ENCODE data around the gene ACOX2. TPM values are rescaled to one million over a fixed set of nuclear protein-coding genes. Genes with fewer than 3 reads are reported as not detected.

Gene ACOX2
- total RNA-seq, 1 donor: 28.6 TPM

DNA sequence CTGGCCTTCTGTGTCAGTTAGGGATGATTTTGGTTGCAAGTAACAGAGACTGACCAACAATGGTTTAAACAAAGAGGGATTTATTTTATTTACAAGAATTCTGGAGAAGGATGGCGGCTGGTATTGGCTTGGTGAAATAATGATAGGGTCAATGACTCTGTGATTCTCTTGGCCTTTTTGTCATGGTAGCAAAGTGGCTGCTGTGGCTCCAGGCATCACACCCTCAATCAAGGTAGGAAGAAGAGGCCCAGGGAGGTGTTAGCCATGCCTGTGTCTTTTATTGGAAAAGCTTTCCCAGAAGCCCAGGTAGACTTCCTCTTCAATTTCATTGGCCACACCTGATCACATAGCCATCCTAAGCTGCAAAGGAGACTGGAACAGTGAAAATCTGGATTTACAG lies 27.1 kb upstream of the ACOX2 start:
- no peaks in the 10 kb centered on the region for H3K9me3 ChIP-seq (ENCODE audit: low read depth, low read length)
- no peaks in the 10 kb centered on the region for H3K79me2 ChIP-seq (ENCODE audit: insufficient read depth, low read length)
- no peaks in the 10 kb centered on the region for H3K27me3 ChIP-seq (ENCODE audit: insufficient read depth, low read length)
- no peak for DNase-seq (ENCODE audit: insufficient read length, low spot score, missing footprints)
- no peak overlapping the region for H3K4me3 ChIP-seq (ENCODE audit: insufficient read depth, low read length)
- H3K27ac ChIP-seq (ENCODE audit: low read depth, low read length): peak overlapping the region; percentile 72
- no peaks in the 10 kb centered on the region for H4K20me1 ChIP-seq (ENCODE audit: insufficient read depth, low read length)
- H3K36me3 ChIP-seq (ENCODE audit: insufficient read depth, low read length): no peaks in the 10 kb centered on the region
- H3K4me2 ChIP-seq (ENCODE audit: insufficient read depth, low read length): no peak overlapping the region
- no peak overlapping the region for H2AFZ ChIP-seq (ENCODE audit: low read length)
- no peak for TF ChIP-seq CTCF (IDR thresholded peaks at IDR 0.05; ENCODE audit: extremely low read depth, low read depth, low read length)
- H3K4me1 ChIP-seq (ENCODE audit: insufficient read depth, low read length): peaks cover 22% of the 10 kb centered on the region

GRCh38 chr3:58563386-58564035 lies 26.5 kb upstream of the ACOX2 start:
- H3K9me3 ChIP-seq (ENCODE audit: low read depth, low read length): no peaks in the 10 kb centered on the region
- H3K27ac ChIP-seq (ENCODE audit: low read depth, low read length): peak overlapping the region; percentile 72
- peaks cover 22% of the 10 kb centered on the region for H3K4me1 ChIP-seq (ENCODE audit: insufficient read depth, low read length)
- H3K79me2 ChIP-seq (ENCODE audit: insufficient read depth, low read length): no peaks in the 10 kb centered on the region
- H4K20me1 ChIP-seq (ENCODE audit: insufficient read depth, low read length): no peaks in the 10 kb centered on the region
- no peak for DNase-seq (ENCODE audit: insufficient read length, low spot score, missing footprints)
- H2AFZ ChIP-seq (ENCODE audit: low read length): no peak overlapping the region
- no peak overlapping the region for H3K4me2 ChIP-seq (ENCODE audit: insufficient read depth, low read length)
- TF ChIP-seq CTCF (IDR thresholded peaks at IDR 0.05; ENCODE audit: extremely low read depth, low read depth, low read length): no peak
- H3K27me3 ChIP-seq (ENCODE audit: insufficient read depth, low read length): no peaks in the 10 kb centered on the region
- H3K36me3 ChIP-seq (ENCODE audit: insufficient read depth, low read length): no peaks in the 10 kb centered on the region
- no peak overlapping the region for H3K4me3 ChIP-seq (ENCODE audit: insufficient read depth, low read length)

DNA sequence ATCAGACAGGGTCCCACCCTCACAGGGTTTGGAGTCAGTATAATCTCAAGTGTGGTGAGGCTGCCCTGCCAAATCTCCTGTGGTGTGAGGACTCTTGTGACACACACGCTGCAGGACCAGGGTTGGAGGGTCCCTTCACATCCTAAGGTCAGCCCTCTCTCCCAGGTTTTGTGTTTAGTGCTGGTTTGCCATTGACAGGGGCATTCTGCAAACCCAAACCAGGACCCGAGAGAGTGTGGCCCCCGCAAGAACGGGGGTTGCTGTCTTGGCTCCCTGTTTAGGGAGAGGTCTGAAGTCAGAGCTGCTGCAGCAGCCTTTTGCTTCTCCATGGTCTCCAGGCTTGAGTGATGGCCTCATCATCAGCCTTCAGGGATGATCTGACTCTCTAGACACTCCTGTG lies 25.5 kb upstream of the ACOX2 start:
- H3K4me3 ChIP-seq (ENCODE audit: insufficient read depth, low read length): no peak overlapping the region
- H3K79me2 ChIP-seq (ENCODE audit: insufficient read depth, low read length): no peaks in the 10 kb centered on the region
- H4K20me1 ChIP-seq (ENCODE audit: insufficient read depth, low read length): no peaks in the 10 kb centered on the region
- no peak overlapping the region for H2AFZ ChIP-seq (ENCODE audit: low read length)
- H3K4me1 ChIP-seq (ENCODE audit: insufficient read depth, low read length): peaks cover 22% of the 10 kb centered on the region
- no peaks in the 10 kb centered on the region for H3K36me3 ChIP-seq (ENCODE audit: insufficient read depth, low read length)
- TF ChIP-seq CTCF (IDR thresholded peaks at IDR 0.05; ENCODE audit: extremely low read depth, low read depth, low read length): no peak
- DNase-seq (ENCODE audit: insufficient read length, low spot score, missing footprints): no peak
- no peak overlapping the region for H3K4me2 ChIP-seq (ENCODE audit: insufficient read depth, low read length)
- no peak overlapping the region for H3K27ac ChIP-seq (ENCODE audit: low read depth, low read length)
- no peaks in the 10 kb centered on the region for H3K27me3 ChIP-seq (ENCODE audit: insufficient read depth, low read length)
- no peaks in the 10 kb centered on the region for H3K9me3 ChIP-seq (ENCODE audit: low read depth, low read length)

GRCh38 chr3:58560771-58561311 lies 23.9 kb upstream of the ACOX2 start:
- H3K27ac ChIP-seq (ENCODE audit: low read depth, low read length): peak overlapping the region; percentile 44
- no peak overlapping the region for H2AFZ ChIP-seq (ENCODE audit: low read length)
- peak; percentile 95 for DNase-seq (ENCODE audit: insufficient read length, low spot score, missing footprints)
- H3K27me3 ChIP-seq (ENCODE audit: insufficient read depth, low read length): no peaks in the 10 kb centered on the region
- no peak overlapping the region for H3K4me3 ChIP-seq (ENCODE audit: insufficient read depth, low read length)
- no peaks in the 10 kb centered on the region for H3K9me3 ChIP-seq (ENCODE audit: low read depth, low read length)
- peaks cover 22% of the 10 kb centered on the region for H3K4me1 ChIP-seq (ENCODE audit: insufficient read depth, low read length)
- no peaks in the 10 kb centered on the region for H4K20me1 ChIP-seq (ENCODE audit: insufficient read depth, low read length)
- no peaks in the 10 kb centered on the region for H3K36me3 ChIP-seq (ENCODE audit: insufficient read depth, low read length)
- no peaks in the 10 kb centered on the region for H3K79me2 ChIP-seq (ENCODE audit: insufficient read depth, low read length)
- H3K4me2 ChIP-seq (ENCODE audit: insufficient read depth, low read length): no peak overlapping the region
- peak; percentile 72 for TF ChIP-seq CTCF (IDR thresholded peaks at IDR 0.05; ENCODE audit: extremely low read depth, low read depth, low read length)
